Stomach (tissue), 9 donors: ENCODE results near the gene KRTAP10-6. TPM values are rescaled to one million over a fixed set of nuclear protein-coding genes. Genes with fewer than 3 reads are reported as not detected.
"Not testable (repeated sequence)": the region's sequence is repeated elsewhere in the genome, so short reads cannot be mapped to it uniquely, and the experiment has no call there.

Experiments used
- DNase-seq, 2 donors: peaks; one replicate each; pipeline versions ENCODE4 v3.0.0 to v3.0.0-alpha.2; 2013 to 2019
- H3K27ac ChIP-seq, 5 donors: fragments of 200-600 bp in 4 of 5; sonication (generic) in 4 of 5; one replicate each; pipeline ENCODE4 v1.5.1; 2013 to 2019; ENCODE audit warnings: mild to moderate bottlenecking in 1 of 5, moderate library complexity in 1 of 5
- H3K27me3 ChIP-seq, 3 donors: fragments of 200-600 bp; sonication (generic); one replicate each; pipeline ENCODE4 v1.5.1; 2017 to 2019; ENCODE audit warnings: mixed run types in 1 of 3
- H3K36me3 ChIP-seq, 4 donors: fragments of 200-600 bp; sonication (generic); 1 replicate in 3 of 4; 2 replicates in 1 of 4; pipeline ENCODE4 v1.5.1; 2016 to 2019
- H3K4me1 ChIP-seq, 4 donors: fragments of 200-600 bp; sonication (generic); one replicate each; pipeline ENCODE4 v1.5.1; 2016 to 2019
- H3K4me3 ChIP-seq, 4 donors: fragments of 200-600 bp; sonication (generic) in 3 of 4; one replicate each; pipeline ENCODE4 v1.5.1; 2016 to 2019; ENCODE audit warnings: mild to moderate bottlenecking in 1 of 4
- H3K9me3 ChIP-seq, 4 donors: fragments of 200-600 bp; sonication (generic); one replicate each; pipeline ENCODE4 v1.5.1; 2016 to 2019
- CTCF ChIP-seq, 7 experiments: fragments of 450-650 bp in 4 of 7; fragments of 200-600 bp in 3 of 7; sonication (generic) in 3 of 7; IDR thresholded peaks; one replicate each; pipeline ENCODE4 v1.5.1; 2016 to 2019; ENCODE audit warnings: antibody characterized with exemption in 7 of 7, control low read depth in 2 of 7, mild to moderate bottlenecking in 1 of 7
- EP300 ChIP-seq: sonication (generic); formaldehyde crosslinking; IDR thresholded peaks from one replicate; pipeline ENCODE4 v1.6.1; 2017; ENCODE audit warnings: antibody characterized with exemption
- POLR2A ChIP-seq, 4 donors: fragments of 450-650 bp; IDR thresholded peaks; one replicate each; pipeline ENCODE4 v1.6.1; 2016; ENCODE audit warnings: antibody characterized with exemption in 4 of 4, control low read depth in 2 of 4, mild to moderate bottlenecking in 1 of 4, moderate library complexity in 1 of 4
- POLR2AphosphoS5 ChIP-seq, 3 donors: sonication (generic); formaldehyde crosslinking; IDR thresholded peaks; one replicate each; pipeline ENCODE4 v1.6.1; 2016; ENCODE audit warnings: antibody characterized with exemption in 3 of 3
- WGBS, 5 donors: extraction: QIAGEN DNeasy Blood & Tissue Kit in 3 of 5; methylation state at CpG; one replicate each; pipeline versions ENCODE4 v1.1.5 to v1.1.7; 2013 to 2018; 5-methylcytosine and 5-hydroxymethylcytosine counted together
- intact Hi-C: fragments of 100-400 bp; cut with DNase I; formaldehyde crosslinking; loops from one replicate; pipeline ENCODE4 v1.15.1; 2023; ENCODE audit warnings: low total_unique reads
- polyA plus RNA-seq, 3 donors: library from polyadenylated mRNA; stranded (reverse); fragments of 200-250 nt; gene quantifications; one replicate each; pipeline ENCODE4 v1.2.3, GENCODE V29; 2013
- total RNA-seq, 5 donors: library from RNA; depleted of rRNA; stranded (reverse); fragments of >200 nt; gene quantifications; one replicate each; pipeline versions ENCODE4 v1.1.0 to v1.2.3, GENCODE V29; 2014 to 2016
- donor health status: healthy with polysubstance abuse.
- donor health status: Bipolar disorder and iron deficiency.
- donor health status: healthy.

Gene KRTAP10-6
- total and polyA plus RNA-seq, 8 donors = not detected

- H3K9me3 ChIP-seq = peaks cover 0 to 4% (median 0%) of the 10 kb centered on the region in 4 donors
- no peak overlapping the region for H3K27ac ChIP-seq
- intact Hi-C loops = no loop called here
- 76 to 93% (median 79%) methylated on average over 1 of the region's 1 CpG for WGBS, 5 donors
- H3K36me3 ChIP-seq = no peaks in the 10 kb centered on the region
- H3K27me3 ChIP-seq = peaks cover 0 to 13% (median 0%) of the 10 kb centered on the region in 3 donors
- no peak overlapping the region for H3K4me3 ChIP-seq
- no peak for DNase-seq
- H3K4me1 ChIP-seq = no peaks in the 10 kb centered on the region
- TF ChIP-seq POLR2AphosphoS5 (IDR thresholded peaks at IDR 0.05) (no peak), CTCF (IDR thresholded peaks at IDR 0.05) (no peak), EP300 (no peak), POLR2A (IDR thresholded peaks at IDR 0.05) (no peak)
Observed at GRCh38 chr21:44564099-44564498, 28.2 kb downstream of the KRTAP10-6 start.

- no peak for TF ChIP-seq POLR2AphosphoS5 (IDR thresholded peaks at IDR 0.05)
- no peak for TF ChIP-seq CTCF (IDR thresholded peaks at IDR 0.05)
- TF ChIP-seq EP300 = no peak
- no peak for TF ChIP-seq POLR2A (IDR thresholded peaks at IDR 0.05)
- Histone ChIP-seq H3K9me3 (peaks cover 0 to 6% (median under 1%) of the 10 kb centered on the region in 4 donors), H3K4me3 (no peak within 1 kb of the TSS), H3K27ac (no peak within 1 kb of the TSS), H3K4me1 (no peaks in the 10 kb centered on the region), H3K27me3 (peaks cover 0 to 37% (median 20%) of the 10 kb centered on the region in 3 donors), H3K36me3 (no peaks in the 10 kb centered on the region)
- DNase-seq = no peak
- WGBS, 5 donors = 63 to 74% (median 70%) methylated on average over 5 of the region's 5 CpGs
- intact Hi-C loops = no loop called here
Observed at GRCh38 chr21:44558695-44559094, 33.6 kb downstream of the KRTAP10-6 start, which contains the start of gene KRTAP10-3. Gene KRTAP10-3 (minus strand): TSS chr21:44558795. CDS start chr21:44558715, 80 bp downstream.

GRCh38 chr21:44558329-44558675 is 34.0 kb downstream of the KRTAP10-6 start:
- H3K9me3 ChIP-seq, H3K4me3 ChIP-seq, H3K27ac ChIP-seq, H3K4me1 ChIP-seq, DNase-seq, intact Hi-C loops, H3K36me3 ChIP-seq: not testable (repeated sequence)
- H3K27me3 ChIP-seq = peaks cover 0 to 37% (median 20%) of the 10 kb centered on the region in 3 donors
- WGBS, 5 donors = 65 to 80% (median 72%) methylated on average over 8 to 10 of the region's 10 CpGs

- Histone ChIP-seq H3K36me3 (no peaks in the 10 kb centered on the region), H3K9me3 (peaks cover 0 to 6% (median 0%) of the 10 kb centered on the region in 4 donors), H3K27ac (no peak overlapping the region), H3K27me3 (peaks cover 0 to 37% (median 20%) of the 10 kb centered on the region in 3 donors), H3K4me1 (no peaks in the 10 kb centered on the region), H3K4me3 (no peak overlapping the region)
- intact Hi-C loops = no loop called here
- TF ChIP-seq EP300 = no peak
- no peak for TF ChIP-seq CTCF (IDR thresholded peaks at IDR 0.05)
- TF ChIP-seq POLR2A (IDR thresholded peaks at IDR 0.05) = no peak
- TF ChIP-seq POLR2AphosphoS5 (IDR thresholded peaks at IDR 0.05) = no peak
- peak in 1 of 2 donors; percentile 24 for DNase-seq
- 44 to 55% (median 49%) methylated on average over 26 to 30 of the region's 30 CpGs for WGBS, 5 donors
Observed at GRCh38 chr21:44557491-44558328, 34.6 kb downstream of the KRTAP10-6 start.

GRCh38 chr21:44556879-44557278 is 35.4 kb downstream of the KRTAP10-6 start:
- Histone ChIP-seq H3K27me3 (peaks cover 0 to 45% (median 20%) of the 10 kb centered on the region in 3 donors), H3K27ac (no peak overlapping the region), H3K36me3 (no peaks in the 10 kb centered on the region), H3K4me3 (no peak overlapping the region), H3K9me3 (peaks cover 0 to 6% (median 0%) of the 10 kb centered on the region in 4 donors), H3K4me1 (no peaks in the 10 kb centered on the region)
- intact Hi-C loops = no loop called here
- DNase-seq = no peak
- TF ChIP-seq POLR2A (IDR thresholded peaks at IDR 0.05) (no peak), EP300 (no peak), POLR2AphosphoS5 (IDR thresholded peaks at IDR 0.05) (no peak), CTCF (IDR thresholded peaks at IDR 0.05) (no peak)
- 65 to 77% (median 70%) methylated on average over 9 of the region's 9 CpGs for WGBS, 5 donors
